A673 (cell line): ENCODE data around the gene CEP68.

Experiments used
- CTCF ChIP-seq: fragments of 300-800, 200-600 bp; sonication (generic); conservative IDR thresholded peaks from 2 replicates; pipeline ENCODE4 v1.5.1; 2017; ENCODE audit warnings: low read depth, mild to moderate bottlenecking, antibody characterized with exemption, low read length, moderate library complexity, mixed read lengths
- EZH2 ChIP-seq: fragments of 200-600 bp; sonication (generic); IDR thresholded peaks from 2 replicates; pipeline ENCODE4 v1.6.1; 2017; ENCODE audit warnings: borderline replicate concordance, low read depth, mild to moderate bottlenecking, mixed read lengths, antibody characterized with exemption, low read length; ENCODE audit not compliant: poor library complexity, severe bottlenecking

- no peak for TF ChIP-seq CTCF
- no peak for TF ChIP-seq EZH2
These were observed 5.7 kb downstream of the CEP68 start for GRCh38 chr2:65061910-65062339.
